GM12874 (cell line): ENCODE data around the gene UBR4.

Experiments
- CTCF ChIP-seq: IDR thresholded peaks from 2 replicates; pipeline ENCODE4 v1.5.1; 2011; ENCODE audit warnings: low read depth, mild to moderate bottlenecking, control low read depth, low read length, moderate library complexity; ENCODE audit not compliant: insufficient read depth

Gene UBR4

GRCh38 chr1:19049798-19050197, 160.3 kb downstream of the UBR4 start:
- TF ChIP-seq CTCF = no peak

DNA sequence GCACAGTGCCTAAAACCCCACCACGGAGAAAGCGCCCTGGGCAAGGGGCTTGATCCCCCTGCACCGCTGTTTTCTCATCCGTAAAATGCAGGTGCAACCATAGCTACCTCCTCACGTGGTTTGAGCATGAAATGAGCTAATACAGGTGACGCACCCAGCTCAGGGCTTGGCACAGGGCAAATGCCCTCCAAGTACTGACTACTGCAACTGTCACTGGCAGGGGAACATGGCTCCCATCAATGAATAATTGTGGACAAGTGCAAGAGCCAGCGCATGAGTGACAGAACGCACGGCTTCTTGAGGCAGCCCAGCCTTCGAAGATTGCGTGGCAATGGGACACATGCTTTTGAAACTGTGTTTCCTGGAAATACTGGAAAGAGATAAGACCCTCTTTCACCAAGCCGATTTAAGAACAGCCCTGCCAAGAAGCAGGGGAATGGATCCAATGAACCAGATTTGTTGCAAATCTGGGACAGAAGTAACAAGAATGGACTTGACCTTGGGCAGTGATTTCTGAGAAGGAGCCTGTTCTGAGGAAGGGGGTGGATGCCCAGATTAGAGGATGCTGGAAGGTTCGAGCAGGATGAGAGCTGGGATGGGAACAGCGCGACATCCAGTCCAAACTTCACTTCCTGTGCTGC, 160.8 kb downstream of the UBR4 start:
- TF ChIP-seq CTCF = no peak

DNA sequence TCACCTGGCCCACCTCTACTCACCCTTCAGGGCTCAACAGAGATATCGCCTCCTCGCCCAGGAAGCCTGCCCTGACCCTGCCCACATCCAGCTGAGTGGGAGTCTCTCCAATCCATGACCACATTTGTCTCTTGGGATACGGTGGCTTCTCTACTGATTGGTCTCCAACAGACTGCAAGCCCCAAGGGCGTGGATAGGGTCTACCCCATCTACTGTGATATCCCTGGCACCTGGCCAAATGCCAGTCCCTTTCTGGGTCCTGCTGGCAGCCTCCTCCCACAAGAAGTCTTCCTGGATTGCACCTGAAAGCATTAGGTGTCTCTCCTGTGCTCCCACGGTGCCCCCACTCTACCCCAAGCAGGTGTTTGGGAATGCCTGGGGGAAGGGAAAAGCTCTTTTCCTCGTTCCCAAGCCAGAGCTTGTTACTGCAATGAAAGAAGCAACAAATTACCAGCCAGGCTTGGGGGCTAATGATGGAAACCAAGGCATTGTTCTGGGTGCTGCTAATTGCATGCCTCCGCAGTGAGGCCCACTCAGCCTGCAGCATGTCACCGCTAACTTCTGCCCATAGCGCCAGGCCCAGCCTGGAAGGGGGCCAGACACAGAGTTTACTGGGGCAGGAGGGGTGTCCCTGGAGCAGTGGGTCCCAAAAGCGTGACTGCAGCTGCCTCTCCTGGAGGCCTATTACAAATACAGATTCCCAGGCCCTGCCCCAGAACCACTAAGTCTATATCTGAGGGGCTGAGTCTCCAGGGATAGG, 162.9 kb downstream of the UBR4 start:
- no peak for TF ChIP-seq CTCF

- no peak for TF ChIP-seq CTCF
Measured at GRCh38 chr1:19045898-19046880, 163.9 kb downstream of the UBR4 start.

GRCh38 chr1:19044975-19045831, 164.9 kb downstream of the UBR4 start:
- TF ChIP-seq CTCF = no peak

DNA sequence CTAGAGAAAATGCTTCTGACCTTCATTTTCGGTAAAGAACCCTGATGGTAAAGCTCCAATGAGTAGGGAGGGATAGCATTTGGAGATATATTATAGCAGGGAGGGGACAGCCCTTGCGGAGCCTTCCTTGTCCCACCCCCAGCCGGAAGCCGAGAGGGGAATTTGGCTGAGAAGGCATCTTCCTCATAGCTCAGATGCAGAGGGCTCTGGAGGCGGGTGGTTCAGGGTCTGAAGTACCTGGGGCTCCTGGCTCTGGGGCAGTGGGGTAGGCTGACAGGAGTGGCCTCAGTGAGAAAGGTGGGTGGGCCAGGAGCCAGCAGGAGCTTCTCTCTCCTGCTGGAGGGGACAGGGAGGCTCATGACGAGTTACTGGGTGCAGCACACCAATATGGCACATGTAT, 165.6 kb downstream of the UBR4 start:
- TF ChIP-seq CTCF = no peak
